SU-DHL-6 (cell line): ENCODE measurements around the gene NXPH1.

Experiments used
- EZH2phosphoT487 ChIP-seq: fragments of 200-600 bp; sonication (generic), shearing (Covaris generic); conservative IDR thresholded peaks from 2 replicates; pipeline ENCODE4 v1.6.1; 2018; ENCODE audit warnings: mild to moderate bottlenecking, antibody characterized with exemption, low read length, moderate library complexity, mixed read lengths
- TF ChIP-seq, protein P1 (sequence below): fragments of 200-600 bp; sonication (generic); IDR thresholded peaks from one replicate; pipeline ENCODE4 v1.5.1; 2017; ENCODE audit warnings: antibody characterized with exemption, mild to moderate bottlenecking, low read length, moderate library complexity; ENCODE audit not compliant: insufficient read depth, poor library complexity, severe bottlenecking

DNA sequence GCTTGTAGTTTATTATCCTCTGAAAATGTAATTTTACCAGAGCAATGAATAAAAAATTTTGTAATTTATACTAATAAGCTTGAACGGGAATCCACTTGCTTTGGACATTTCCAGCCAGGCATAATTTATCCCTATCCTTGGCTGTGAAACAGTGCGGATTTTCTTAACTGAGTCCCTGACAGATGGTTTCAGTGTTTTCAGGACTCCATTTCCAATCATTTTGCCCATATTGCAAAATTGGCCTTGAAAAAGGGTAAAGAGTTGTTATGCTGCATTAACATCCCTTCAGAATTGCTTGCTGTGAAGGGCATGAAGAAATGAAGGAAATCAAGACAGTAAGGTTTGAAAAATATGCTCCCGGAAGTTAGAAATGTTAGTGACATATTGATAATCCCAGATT lies 57.7 kb downstream of the NXPH1 start:
- TF ChIP-seq, protein P1, sequence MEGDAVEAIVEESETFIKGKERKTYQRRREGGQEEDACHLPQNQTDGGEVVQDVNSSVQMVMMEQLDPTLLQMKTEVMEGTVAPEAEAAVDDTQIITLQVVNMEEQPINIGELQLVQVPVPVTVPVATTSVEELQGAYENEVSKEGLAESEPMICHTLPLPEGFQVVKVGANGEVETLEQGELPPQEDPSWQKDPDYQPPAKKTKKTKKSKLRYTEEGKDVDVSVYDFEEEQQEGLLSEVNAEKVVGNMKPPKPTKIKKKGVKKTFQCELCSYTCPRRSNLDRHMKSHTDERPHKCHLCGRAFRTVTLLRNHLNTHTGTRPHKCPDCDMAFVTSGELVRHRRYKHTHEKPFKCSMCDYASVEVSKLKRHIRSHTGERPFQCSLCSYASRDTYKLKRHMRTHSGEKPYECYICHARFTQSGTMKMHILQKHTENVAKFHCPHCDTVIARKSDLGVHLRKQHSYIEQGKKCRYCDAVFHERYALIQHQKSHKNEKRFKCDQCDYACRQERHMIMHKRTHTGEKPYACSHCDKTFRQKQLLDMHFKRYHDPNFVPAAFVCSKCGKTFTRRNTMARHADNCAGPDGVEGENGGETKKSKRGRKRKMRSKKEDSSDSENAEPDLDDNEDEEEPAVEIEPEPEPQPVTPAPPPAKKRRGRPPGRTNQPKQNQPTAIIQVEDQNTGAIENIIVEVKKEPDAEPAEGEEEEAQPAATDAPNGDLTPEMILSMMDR, result no peak
- no peak for TF ChIP-seq EZH2phosphoT487
